IPS DF 4.7 (cell line): ENCODE measurements around the gene SLC22A7.
A peak's percentile ranks its signal among the peaks of the same experiment; 100 is the strongest.
"Not testable (repeated sequence)": the region's sequence is repeated elsewhere in the genome, so short reads cannot be mapped to it uniquely, and the experiment has no call there.

Experiments
- DNase-seq: peaks from one replicate; pipeline ENCODE4 v3.0.0-alpha.2; 2013; ENCODE audit warnings: low spot score; ENCODE audit errors: extremely low read depth

The SLC22A7 gene

DNA sequence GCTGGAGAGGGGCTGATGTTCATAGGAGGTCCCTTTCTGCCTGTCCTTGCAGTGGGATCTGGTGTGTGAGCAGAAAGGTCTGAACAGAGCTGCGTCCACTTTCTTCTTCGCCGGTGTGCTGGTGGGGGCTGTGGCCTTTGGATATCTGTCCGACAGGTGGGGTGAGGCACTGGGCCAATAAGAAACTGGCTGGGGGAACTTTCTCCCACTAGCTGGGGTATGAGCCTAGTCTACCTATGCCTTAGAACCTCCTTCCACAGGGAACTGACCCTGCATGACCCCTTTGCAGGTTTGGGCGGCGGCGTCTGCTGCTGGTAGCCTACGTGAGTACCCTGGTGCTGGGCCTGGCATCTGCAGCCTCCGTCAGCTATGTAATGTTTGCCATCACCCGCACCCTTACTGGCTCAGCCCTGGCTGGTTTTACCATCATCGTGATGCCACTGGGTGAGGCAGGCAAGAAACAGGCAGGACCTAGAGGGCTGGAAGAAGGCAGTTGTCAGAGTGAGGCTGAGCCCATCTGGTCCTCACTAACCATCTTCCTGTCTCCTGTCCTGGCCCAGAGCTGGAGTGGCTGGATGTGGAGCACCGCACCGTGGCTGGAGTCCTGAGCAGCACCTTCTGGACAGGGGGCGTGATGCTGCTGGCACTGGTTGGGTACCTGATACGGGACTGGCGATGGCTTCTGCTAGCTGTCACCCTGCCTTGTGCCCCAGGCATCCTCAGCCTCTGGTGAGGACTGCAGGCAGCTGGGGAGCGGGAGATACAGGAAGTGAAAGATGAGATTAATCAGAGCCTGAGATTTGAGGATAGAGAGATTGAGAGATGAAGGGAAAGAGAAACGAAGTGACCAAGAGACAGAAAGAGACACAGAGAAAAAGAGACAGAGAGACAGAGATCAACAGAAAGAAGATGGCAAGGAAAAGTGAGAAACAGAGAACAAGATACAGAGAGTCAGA is 1.6 kb downstream of the SLC22A7 start:
- no peak for DNase-seq

DNA sequence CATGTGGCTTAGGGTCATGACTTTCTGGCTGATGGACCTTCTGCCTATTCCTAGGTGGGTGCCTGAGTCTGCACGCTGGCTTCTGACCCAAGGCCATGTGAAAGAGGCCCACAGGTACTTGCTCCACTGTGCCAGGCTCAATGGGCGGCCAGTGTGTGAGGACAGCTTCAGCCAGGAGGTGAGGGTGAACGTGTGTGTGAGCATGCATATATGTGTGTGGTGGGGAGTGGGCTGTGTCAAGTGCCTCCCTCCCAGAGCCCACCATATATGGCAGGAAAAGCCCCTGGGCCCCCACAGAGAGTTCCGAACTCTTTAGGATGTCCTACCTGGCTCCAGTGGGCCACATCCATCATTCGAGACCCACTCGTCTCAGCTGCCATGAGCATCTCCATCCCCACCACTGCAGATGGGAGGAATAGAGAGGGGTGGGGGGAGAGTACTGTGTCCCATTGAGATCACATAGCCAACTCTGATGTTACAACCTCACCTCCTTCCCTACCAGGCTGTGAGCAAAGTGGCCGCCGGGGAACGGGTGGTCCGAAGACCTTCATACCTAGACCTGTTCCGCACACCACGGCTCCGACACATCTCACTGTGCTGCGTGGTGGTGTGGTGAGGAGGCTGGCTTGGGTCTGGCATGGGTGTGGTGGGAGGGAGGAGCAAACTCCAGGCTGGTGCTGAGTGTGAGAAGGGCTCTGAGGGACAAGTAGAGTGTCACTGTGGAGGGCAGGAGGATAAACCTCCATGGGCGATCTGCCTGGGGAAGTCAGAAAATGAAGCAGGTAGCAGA is 3.2 kb downstream of the SLC22A7 start:
- no peak for DNase-seq

GRCh38 chr6:43302126-43302525 is 4.1 kb downstream of the SLC22A7 start:
- no peak for DNase-seq

DNA sequence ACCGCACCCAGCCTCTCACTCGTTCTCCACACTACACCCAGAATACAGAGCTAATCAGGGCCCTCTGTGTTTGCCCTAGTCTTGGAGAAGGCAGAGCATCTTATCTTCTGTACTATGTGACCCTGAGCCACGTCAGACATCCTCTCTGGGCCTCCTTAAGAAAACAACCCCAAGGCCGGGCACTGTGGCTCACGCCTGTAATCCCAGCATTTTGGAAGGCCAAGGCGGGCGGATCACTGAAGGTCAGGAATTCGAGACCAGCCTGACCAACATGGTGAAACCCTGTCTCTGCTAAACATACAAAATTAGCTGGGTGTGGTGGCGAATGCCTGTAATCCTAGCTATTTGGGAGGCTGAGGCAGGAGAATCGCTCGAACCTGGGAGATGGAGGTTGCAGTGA is 4.9 kb downstream of the SLC22A7 start:
- not testable (repeated sequence) for DNase-seq

DNA sequence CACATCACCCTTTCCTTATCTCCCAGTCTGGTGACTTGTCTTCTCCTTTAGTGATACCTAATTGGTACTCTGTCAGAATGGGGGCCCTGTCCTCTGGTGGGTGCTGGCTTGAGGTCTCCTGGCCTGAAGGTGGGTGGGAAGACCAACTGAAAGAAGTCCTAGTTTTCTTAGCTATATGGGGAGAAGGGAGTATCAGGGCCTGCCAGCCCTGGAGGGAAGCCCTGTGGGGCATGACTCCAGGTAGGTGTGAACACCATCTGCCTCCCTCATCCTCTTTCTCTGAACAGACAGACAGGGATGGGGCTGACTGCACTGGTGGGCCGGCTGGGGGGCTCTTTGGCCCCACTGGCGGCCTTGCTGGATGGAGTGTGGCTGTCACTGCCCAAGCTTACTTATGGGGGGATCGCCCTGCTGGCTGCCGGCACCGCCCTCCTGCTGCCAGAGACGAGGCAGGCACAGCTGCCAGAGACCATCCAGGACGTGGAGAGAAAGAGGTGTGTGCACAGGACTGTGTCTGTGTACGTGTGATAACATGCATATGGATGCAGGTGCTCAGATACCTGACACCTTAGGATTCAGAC is 5.8 kb downstream of the SLC22A7 start:
- no peak for DNase-seq

DNA sequence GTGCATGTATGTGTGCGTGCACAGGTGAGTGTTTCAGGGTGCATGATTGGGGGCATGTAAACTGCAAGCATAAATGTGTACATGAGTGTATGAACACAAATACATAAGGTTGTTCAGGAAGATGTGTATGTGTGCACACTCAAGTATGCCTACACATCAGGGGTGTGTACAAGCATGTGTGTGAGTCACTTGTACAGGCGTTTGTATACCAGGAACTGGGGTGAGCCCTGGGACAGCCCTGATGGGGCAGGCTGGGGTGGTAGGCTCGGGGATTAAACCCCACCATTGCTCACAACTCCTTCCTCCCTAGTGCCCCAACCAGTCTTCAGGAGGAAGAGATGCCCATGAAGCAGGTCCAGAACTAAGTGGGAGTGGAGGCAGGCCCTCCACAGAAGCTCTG is 6.3 kb downstream of the SLC22A7 start:
- DNase-seq: no peak

GRCh38 chr6:43304882-43305281 is 6.8 kb downstream of the SLC22A7 start:
- no peak for DNase-seq

DNA sequence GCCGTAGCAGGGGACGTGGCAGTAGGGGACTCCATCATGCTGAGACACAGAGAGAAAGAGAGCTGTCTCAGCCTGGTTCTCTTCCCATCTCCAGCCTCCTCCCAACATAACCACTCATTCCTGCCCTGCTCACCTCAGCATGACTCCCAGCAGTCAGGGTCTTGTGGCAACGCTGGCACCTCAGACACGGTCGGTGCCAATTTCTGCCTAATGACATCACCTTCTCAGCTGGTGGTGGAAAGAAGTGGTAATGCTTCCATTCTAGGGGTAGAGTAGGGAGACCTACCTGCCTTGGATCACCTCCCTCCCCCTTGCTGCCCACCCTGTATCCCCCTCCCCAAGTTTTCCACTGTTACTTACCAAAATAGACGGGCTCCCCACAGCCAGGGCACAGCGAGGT is 8.0 kb downstream of the SLC22A7 start:
- DNase-seq: no peak

DNA sequence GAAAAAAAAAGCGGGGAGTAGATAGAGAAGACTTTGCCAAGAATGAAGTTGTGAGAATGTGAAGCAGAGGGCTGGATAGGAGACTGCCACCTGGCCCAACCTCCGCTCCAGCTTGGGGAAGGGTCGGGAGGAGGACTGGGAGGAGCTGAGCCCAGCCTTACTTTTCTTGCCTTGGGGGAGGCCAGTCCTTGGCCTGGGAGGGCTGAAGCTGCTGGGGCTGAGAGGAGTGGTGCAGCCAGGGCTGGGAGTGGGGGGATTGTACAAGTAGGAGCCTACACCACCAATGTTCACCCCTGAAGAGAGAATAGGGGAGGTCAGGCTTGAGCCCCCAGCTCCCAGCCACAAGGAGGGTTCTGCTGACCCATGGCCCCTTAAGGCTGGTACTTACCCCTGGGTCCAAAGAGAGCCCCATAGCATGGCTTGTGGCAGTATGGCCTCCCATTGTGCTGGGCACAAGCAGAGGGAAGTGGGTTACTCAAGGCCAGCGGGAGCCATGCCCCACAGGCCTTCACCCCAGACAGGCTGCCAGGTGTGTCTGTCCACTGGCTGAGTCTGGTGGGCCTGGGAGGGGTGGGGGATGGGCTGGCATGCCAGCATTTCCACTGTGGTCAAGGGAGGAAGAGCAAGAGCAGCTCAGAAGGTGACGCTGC is 9.5 kb downstream of the SLC22A7 start:
- DNase-seq: no peak

DNA sequence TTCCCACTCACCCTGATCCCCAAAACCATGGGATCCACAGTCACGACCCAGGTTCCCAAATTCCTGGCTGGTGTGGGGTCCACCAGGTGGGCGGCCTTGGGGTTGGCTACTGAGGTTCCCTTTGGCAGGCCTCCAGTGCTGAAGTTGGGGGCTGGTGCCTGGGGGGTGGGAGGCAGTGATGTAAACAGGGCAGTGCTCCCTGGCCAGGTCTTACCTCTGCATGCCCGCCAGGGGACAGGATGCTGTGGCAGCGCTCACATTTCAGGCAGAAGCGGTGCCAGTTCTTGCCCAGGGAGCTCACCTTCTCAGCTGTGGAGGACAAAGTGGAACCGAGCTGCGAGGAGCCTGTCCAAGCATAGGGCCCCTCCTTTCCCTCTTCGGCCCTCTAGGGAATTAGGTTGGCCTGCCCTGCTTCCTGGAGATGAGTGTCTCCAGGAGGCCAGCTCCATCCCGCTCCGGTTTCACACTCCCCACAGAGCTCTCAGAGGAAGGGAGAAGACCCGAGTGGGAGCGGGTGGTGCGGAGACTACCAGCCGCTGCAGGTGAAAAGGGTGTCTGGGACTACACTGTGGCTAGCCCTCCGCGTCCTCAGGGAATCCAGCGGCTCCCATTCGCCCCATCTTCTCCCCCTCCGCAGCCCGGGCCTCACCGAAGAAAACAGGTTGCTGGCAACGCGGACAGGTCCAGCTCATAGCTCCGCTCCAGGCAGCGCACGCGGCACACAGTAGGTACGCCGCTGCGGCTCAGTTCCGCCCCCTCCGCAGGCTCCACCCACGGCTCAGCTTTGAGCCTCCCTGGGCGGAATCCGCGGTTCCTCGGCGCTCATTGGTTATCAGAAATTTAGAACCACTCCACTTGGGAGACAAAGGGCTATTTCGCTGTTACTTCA is 10.3 kb downstream of the SLC22A7 start, which contains the start of gene CRIP3:
TSS of gene CRIP3 (minus strand) at position 726 of the 889 bp plus-strand sequence. CDS start at position 692, 34 bp downstream.
- DNase-seq: peak; percentile 44

DNA sequence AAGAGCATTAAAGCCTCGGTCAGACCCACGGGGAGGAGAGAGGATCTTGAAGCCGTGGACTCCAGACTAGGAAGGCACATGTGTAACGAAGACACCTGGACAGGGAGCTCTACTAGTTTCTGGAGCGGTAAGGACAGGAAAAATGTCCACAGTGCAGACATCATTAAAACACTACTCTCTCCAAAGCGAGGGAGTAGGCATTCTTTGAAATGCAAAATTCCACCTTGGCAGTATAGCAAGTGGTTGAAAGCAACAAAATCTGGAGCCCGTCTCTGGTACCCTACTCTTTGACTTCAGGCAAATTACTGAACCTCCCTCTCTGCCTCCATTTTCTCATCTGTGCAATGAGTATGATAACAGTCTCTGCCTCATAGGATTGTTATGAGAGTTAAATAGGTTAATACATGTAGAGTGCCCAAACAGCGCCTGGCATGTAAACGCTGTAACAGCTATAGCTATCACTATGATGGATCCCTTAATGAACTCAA is 11.0 kb downstream of the SLC22A7 start:
- no peak for DNase-seq

- no peak for DNase-seq
Measured at GRCh38 chr6:43310134-43310533, 12.1 kb downstream of the SLC22A7 start.

DNA sequence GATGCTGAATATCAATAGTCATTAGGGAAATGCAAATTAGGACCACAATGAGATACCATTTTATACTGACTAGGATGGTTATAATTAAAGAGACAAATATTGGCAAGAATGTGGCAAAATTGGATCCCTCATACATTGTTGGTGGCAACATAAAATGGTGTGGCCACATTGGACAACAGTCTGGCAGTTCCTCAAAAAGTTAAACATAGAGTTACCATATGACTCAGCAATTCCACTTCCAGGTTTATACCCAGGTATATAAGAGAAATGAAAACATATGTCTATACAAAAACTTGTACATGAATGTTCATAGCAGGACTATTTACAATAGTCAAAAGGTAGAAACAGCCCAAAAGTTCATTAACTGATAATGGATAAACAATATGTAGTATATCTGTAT is 12.6 kb downstream of the SLC22A7 start:
- DNase-seq: no peak

DNA sequence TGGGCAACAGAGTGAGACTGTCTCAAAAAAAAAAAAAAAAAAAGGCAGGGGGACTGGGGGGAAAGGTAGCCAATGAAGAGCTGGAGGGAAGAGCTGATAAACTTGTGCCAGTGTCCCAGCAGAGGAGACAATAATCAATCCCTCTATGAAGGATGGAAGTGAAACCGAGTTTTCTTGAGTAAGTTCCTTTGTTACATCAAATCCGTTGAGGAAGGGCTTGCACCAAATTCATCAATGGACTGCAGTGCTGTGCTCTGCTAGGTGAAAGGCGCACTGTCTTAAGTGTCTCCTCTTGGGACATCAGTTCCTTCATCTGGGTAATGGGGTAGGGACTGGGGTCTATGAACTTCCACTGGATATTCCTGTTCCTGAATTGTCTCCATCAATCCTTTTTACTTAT is 13.6 kb downstream of the SLC22A7 start:
- DNase-seq: no peak

GRCh38 chr6:43313813-43314212 is 15.8 kb downstream of the SLC22A7 start:
- no peak for DNase-seq

GRCh38 chr6:43318011-43318410 is 20.0 kb downstream of the SLC22A7 start:
- DNase-seq: no peak

GRCh38 chr6:43325876-43326275 is 27.8 kb downstream of the SLC22A7 start:
- no peak for DNase-seq

GRCh38 chr6:43328528-43328927 is 30.5 kb downstream of the SLC22A7 start:
- DNase-seq: no peak

GRCh38 chr6:43331470-43331869 is 33.4 kb downstream of the SLC22A7 start:
- DNase-seq: no peak

GRCh38 chr6:43331891-43332290 is 33.8 kb downstream of the SLC22A7 start:
- no peak for DNase-seq
